H9 (cell line): ENCODE data around the gene C17orf50. TPM values are rescaled to one million over a fixed set of nuclear protein-coding genes. Genes with fewer than 3 reads are reported as not detected.

ENCODE experiments used
- DNase-seq: peaks from one replicate; pipeline ENCODE4 v3.0.0-alpha.2; 2017
- H2AFZ ChIP-seq: one replicate; pipeline ENCODE4 v1.6.1; 2013; ENCODE audit warnings: mild to moderate bottlenecking, low read length, control low read depth, moderate library complexity
- H2AK5ac ChIP-seq: 2 replicates; pipeline ENCODE4 v1.6.1; 2013; ENCODE audit warnings: low read length, control low read depth, mixed read lengths; ENCODE audit not compliant: insufficient read length
- H2BK120ac ChIP-seq: one replicate; pipeline ENCODE4 v1.6.1; 2013; ENCODE audit warnings: low read depth, mild to moderate bottlenecking, low read length, control low read depth, inconsistent platforms; ENCODE audit not compliant: poor library complexity, severe bottlenecking
- H2BK12ac ChIP-seq: 2 replicates; pipeline ENCODE4 v1.6.1; 2013; ENCODE audit warnings: low read length, control low read depth, mixed read lengths, low read depth; ENCODE audit not compliant: insufficient read length
- H2BK15ac ChIP-seq: 2 replicates; pipeline ENCODE4 v1.6.1; 2013; ENCODE audit warnings: low read depth, low read length, control low read depth
- H2BK20ac ChIP-seq: one replicate; pipeline ENCODE4 v1.6.1; 2013; ENCODE audit warnings: low read depth, mild to moderate bottlenecking, low read length, control low read depth, inconsistent platforms; ENCODE audit not compliant: poor library complexity, severe bottlenecking
- H2BK5ac ChIP-seq: 2 replicates; pipeline ENCODE4 v1.6.1; 2013; ENCODE audit warnings: low read length, control low read depth, mixed read lengths; ENCODE audit not compliant: insufficient read length
- H3K14ac ChIP-seq: 2 replicates; pipeline ENCODE4 v1.6.1; 2013; ENCODE audit warnings: low read length, control low read depth; ENCODE audit not compliant: insufficient read depth
- H3K18ac ChIP-seq: 2 replicates; pipeline ENCODE4 v1.6.1; 2013; ENCODE audit warnings: low read depth, mild to moderate bottlenecking, mixed read lengths, low read length, control low read depth; ENCODE audit not compliant: insufficient read length
- H3K23ac ChIP-seq: 2 replicates; pipeline ENCODE4 v1.6.1; 2013; ENCODE audit warnings: low read length, control low read depth, mixed read lengths, low read depth; ENCODE audit not compliant: insufficient read length
- H3K23me2 ChIP-seq: 2 replicates; pipeline ENCODE4 v1.6.1; 2013; ENCODE audit warnings: low read depth, mild to moderate bottlenecking, mixed read lengths, low read length, control low read depth; ENCODE audit not compliant: insufficient read length, poor library complexity, severe bottlenecking
- H3K27ac ChIP-seq: 2 replicates; pipeline ENCODE4 v1.5.1; 2013; ENCODE audit warnings: low read length, control low read depth, mixed read lengths, low read depth; ENCODE audit not compliant: insufficient read length
- H3K27me3 ChIP-seq: 2 replicates; pipeline ENCODE4 v1.6.1; 2013; ENCODE audit warnings: low read length, control low read depth, inconsistent platforms; ENCODE audit not compliant: insufficient read depth
- H3K4ac ChIP-seq: 2 replicates; pipeline ENCODE4 v1.6.1; 2013; ENCODE audit warnings: low read depth, mild to moderate bottlenecking, control low read depth, inconsistent platforms, low read length, moderate library complexity
- H3K4me1 ChIP-seq: 2 replicates; pipeline ENCODE4 v1.6.1; 2013; ENCODE audit warnings: low read length, control low read depth, inconsistent platforms; ENCODE audit not compliant: insufficient read depth
- H3K4me2 ChIP-seq: 2 replicates; pipeline ENCODE4 v1.6.1; 2013; ENCODE audit warnings: low read length, control low read depth, mixed read lengths; ENCODE audit not compliant: insufficient read length, insufficient read depth
- H3K56ac ChIP-seq: 2 replicates; pipeline ENCODE4 v1.6.1; 2013; ENCODE audit warnings: low read depth, mild to moderate bottlenecking, mixed read lengths, low read length, control low read depth; ENCODE audit not compliant: insufficient read length
- H3K79me1 ChIP-seq: 2 replicates; pipeline ENCODE4 v1.6.1; 2013; ENCODE audit warnings: low read depth, mild to moderate bottlenecking, moderate library complexity, low read length, control low read depth, inconsistent platforms; ENCODE audit not compliant: insufficient read depth, poor library complexity, severe bottlenecking
- H3K79me2 ChIP-seq: 2 replicates; pipeline ENCODE4 v1.6.1; 2013; ENCODE audit warnings: low read length, control low read depth, inconsistent platforms; ENCODE audit not compliant: insufficient read depth
- H3K9ac ChIP-seq: 2 replicates; pipeline ENCODE4 v1.6.1; 2013; ENCODE audit warnings: low read length, control low read depth, mixed read lengths; ENCODE audit not compliant: insufficient read length; ENCODE audit errors: extremely low read depth
- H3K9me3 ChIP-seq: one replicate; pipeline ENCODE4 v1.6.1; 2013; ENCODE audit warnings: low read depth, low read length, inconsistent platforms; ENCODE audit not compliant: control insufficient read depth
- H3T11ph ChIP-seq: one replicate; pipeline ENCODE4 v1.6.1; 2013; ENCODE audit warnings: mild to moderate bottlenecking, low read length, control low read depth, inconsistent platforms
- H4K20me1 ChIP-seq: one replicate; pipeline ENCODE4 v1.6.1; 2013; ENCODE audit not compliant: control insufficient read depth, insufficient read length, insufficient read depth
- H4K5ac ChIP-seq: 2 replicates; pipeline ENCODE4 v1.6.1; 2013; ENCODE audit warnings: low read depth, mild to moderate bottlenecking, mixed read lengths, low read length, control low read depth; ENCODE audit not compliant: insufficient read length
- H4K8ac ChIP-seq: replicated peaks from 2 replicates; pipeline ENCODE4 v1.6.1; 2013; ENCODE audit warnings: low read length, control low read depth, mixed read lengths, low read depth; ENCODE audit not compliant: insufficient read length
- H4K91ac ChIP-seq: 2 replicates; pipeline ENCODE4 v1.6.1; 2013; ENCODE audit warnings: low read depth, mild to moderate bottlenecking, moderate library complexity, mixed read lengths, low read length, control low read depth; ENCODE audit not compliant: insufficient read length
- H3K27ac Mint-ChIP-seq, 3 experiments: 2 replicates in 2 of 3; 3 replicates in 1 of 3; pipeline ENCODE4 v1.8.0; 2020 to 2021; ENCODE audit warnings: mixed read lengths in 3 of 3, mild to moderate bottlenecking in 1 of 3, moderate library complexity in 1 of 3
- H3K27me3 Mint-ChIP-seq: 2 replicates; pipeline ENCODE4 v1.8.0; 2021; ENCODE audit warnings: low read depth, mild to moderate bottlenecking, moderate library complexity, mixed read lengths
- H3K36me3 Mint-ChIP-seq, 3 experiments: 2 replicates in 2 of 3; 3 replicates in 1 of 3; pipeline ENCODE4 v1.8.0; 2020 to 2021; ENCODE audit warnings: low read depth in 3 of 3, mixed read lengths in 3 of 3; ENCODE audit not compliant: insufficient read depth in 1 of 3
- H3K4me1 Mint-ChIP-seq, 2 experiments: 2 replicates each; pipeline ENCODE4 v1.8.0; 2020; ENCODE audit warnings: mixed read lengths in 2 of 2
- H3K4me3 Mint-ChIP-seq, 2 experiments: 2 replicates in 1 of 2; 3 replicates in 1 of 2; pipeline ENCODE4 v1.8.0; 2020 to 2021; ENCODE audit warnings: mild to moderate bottlenecking in 2 of 2, mixed read lengths in 2 of 2, moderate library complexity in 1 of 2
- H3K9me3 Mint-ChIP-seq, 2 experiments: 2 replicates in 1 of 2; 3 replicates in 1 of 2; pipeline ENCODE4 v1.8.0; 2020; ENCODE audit warnings: mild to moderate bottlenecking in 2 of 2, mixed read lengths in 2 of 2, moderate library complexity in 1 of 2
- WGBS: extraction: QIAGEN DNeasy Blood & Tissue Kit; methylation state at CpG from one replicate; pipeline ENCODE4 v1.1.7; 2013; ENCODE audit warnings: missing lambda C conversion rate, low lambda C conversion rate, mixed read lengths; ENCODE audit not compliant: insufficient read length; ENCODE audit errors: extremely low coverage; 5-methylcytosine and 5-hydroxymethylcytosine counted together
- total RNA-seq: library from RNA; stranded (reverse); gene quantifications from 2 replicates; pipeline ENCODE4 v1.2.1, GENCODE V29; 2021
- TF ChIP-seq, protein P1 (sequence below): fragments of 200-600 bp; sonication (generic); conservative IDR thresholded peaks from 3 replicates; pipeline ENCODE4 v1.8.0; 2021; ENCODE audit warnings: antibody characterized with exemption, mild to moderate bottlenecking

Gene C17orf50
- total RNA-seq, 1 experiment from 2014 or later: not detected

DNA sequence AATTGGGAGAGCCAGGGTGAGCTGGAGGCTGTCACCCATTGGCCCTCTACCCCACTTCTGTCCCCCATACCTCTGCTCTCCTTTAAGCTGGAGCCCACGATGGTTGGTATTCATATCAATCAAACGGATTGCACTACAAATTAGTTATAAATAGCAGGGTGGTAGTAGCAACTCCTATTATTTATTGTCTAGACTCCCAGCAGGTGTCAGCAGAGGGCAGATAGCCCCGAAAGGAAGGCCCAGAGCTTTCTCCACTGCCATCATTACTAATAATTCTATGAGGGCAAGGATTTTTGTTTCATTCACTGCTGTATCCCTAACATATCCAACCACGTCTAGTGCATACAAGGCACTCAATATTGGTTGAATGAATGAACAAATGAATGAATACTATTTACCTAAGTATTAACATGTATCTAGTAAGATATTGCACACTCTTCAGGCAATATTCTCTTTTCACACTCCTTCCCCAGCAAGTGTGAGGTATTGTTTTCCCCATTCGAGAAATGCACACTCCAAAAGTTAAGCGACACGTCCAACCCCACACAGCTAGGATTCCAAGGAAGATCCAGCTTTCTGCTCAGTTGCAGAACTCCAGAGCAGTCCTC lies 6.3 kb downstream of the C17orf50 start:
- Histone ChIP-seq H2BK15ac (no peak overlapping the region), H3T11ph (no peak overlapping the region), H2BK120ac (no peak overlapping the region), H3K9ac (no peak overlapping the region), H4K8ac (no peak overlapping the region), H4K91ac (no peak overlapping the region), H3K4me2 (no peak overlapping the region), H3K23ac (no peak overlapping the region), H3K56ac (no peak overlapping the region), H2BK5ac (no peak overlapping the region), H3K79me2 (no peaks in the 10 kb centered on the region), H3K23me2 (peaks cover 5% of the 10 kb centered on the region), H2AK5ac (no peak overlapping the region), H4K5ac (no peak overlapping the region), H3K9me3 (no peaks in the 10 kb centered on the region), H3K4me1 (peaks cover 1% of the 10 kb centered on the region; the same call in 1 of the 2 replicates), H3K27ac (no peak overlapping the region), H3K18ac (no peak overlapping the region), H2BK20ac (no peak overlapping the region), H3K27me3 (peaks cover 2% of the 10 kb centered on the region; the same call in 1 of the 2 replicates), H3K79me1 (no peaks in the 10 kb centered on the region), H3K4ac (no peak overlapping the region), H3K14ac (no peak overlapping the region), H4K20me1 (no peaks in the 10 kb centered on the region), H2BK12ac (no peak overlapping the region), H2AFZ (no peak overlapping the region)
- no peaks in the 10 kb centered on the region; a peak in 3 of 5 replicates for H3K9me3 Mint-ChIP-seq
- H3K4me3 Mint-ChIP-seq: no peak overlapping the region
- peaks cover 24% of the 10 kb centered on the region for H3K27me3 Mint-ChIP-seq
- no peak overlapping the region for H3K27ac Mint-ChIP-seq
- peaks cover 17 to 21% of the 10 kb centered on the region in 2 experiments for H3K4me1 Mint-ChIP-seq
- no CpG with 5 or more reads among the region's 7 CpGs for WGBS
- TF ChIP-seq, protein P1, sequence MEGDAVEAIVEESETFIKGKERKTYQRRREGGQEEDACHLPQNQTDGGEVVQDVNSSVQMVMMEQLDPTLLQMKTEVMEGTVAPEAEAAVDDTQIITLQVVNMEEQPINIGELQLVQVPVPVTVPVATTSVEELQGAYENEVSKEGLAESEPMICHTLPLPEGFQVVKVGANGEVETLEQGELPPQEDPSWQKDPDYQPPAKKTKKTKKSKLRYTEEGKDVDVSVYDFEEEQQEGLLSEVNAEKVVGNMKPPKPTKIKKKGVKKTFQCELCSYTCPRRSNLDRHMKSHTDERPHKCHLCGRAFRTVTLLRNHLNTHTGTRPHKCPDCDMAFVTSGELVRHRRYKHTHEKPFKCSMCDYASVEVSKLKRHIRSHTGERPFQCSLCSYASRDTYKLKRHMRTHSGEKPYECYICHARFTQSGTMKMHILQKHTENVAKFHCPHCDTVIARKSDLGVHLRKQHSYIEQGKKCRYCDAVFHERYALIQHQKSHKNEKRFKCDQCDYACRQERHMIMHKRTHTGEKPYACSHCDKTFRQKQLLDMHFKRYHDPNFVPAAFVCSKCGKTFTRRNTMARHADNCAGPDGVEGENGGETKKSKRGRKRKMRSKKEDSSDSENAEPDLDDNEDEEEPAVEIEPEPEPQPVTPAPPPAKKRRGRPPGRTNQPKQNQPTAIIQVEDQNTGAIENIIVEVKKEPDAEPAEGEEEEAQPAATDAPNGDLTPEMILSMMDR: peak; percentile 51; the same call in 2 of the 3 replicates
- no peaks in the 10 kb centered on the region; a peak in 2 of 7 replicates for H3K36me3 Mint-ChIP-seq
- DNase-seq: no peak
